H1 (cell line): Measurements from ENCODE around the gene RNF13. TPM values are rescaled to one million over a fixed set of nuclear protein-coding genes. Genes with fewer than 3 reads are reported as not detected.

Experiments used
- CTCF ChIA-PET: fragments of 300-600 bp; sonication (Branson Sonifier 250); formaldehyde crosslinking; loops from one replicate; lab custom pipeline; 2021; ENCODE audit not compliant: partially characterized antibody; lab: Charles Lee
- POLR2A ChIA-PET: fragments of 300-600 bp; sonication (Branson Sonifier 250); formaldehyde crosslinking; loops from one replicate; lab custom pipeline; 2021; ENCODE audit warnings: inconsistent platforms; ENCODE audit not compliant: partially characterized antibody; lab: Charles Lee
- DNase-seq, 2 experiments: peaks; one replicate each; pipeline versions ENCODE4 v3.0.0 to v3.0.0-alpha.2; 2010 to 2022; ENCODE audit warnings: low spot score in 2 of 2, low read depth in 1 of 2, mixed read lengths in 1 of 2
- FAIRE-seq: peaks from 2 replicates; lab custom pipeline; 2011; peaks lifted over from hg19 to GRCh38; lab: Jason Lieb, UNC
- H2AFZ ChIP-seq: 2 replicates; pipeline ENCODE4 v1.8.1; 2012; ENCODE audit warnings: low read length, inconsistent platforms
- H2AK5ac ChIP-seq: 2 replicates; pipeline ENCODE4 v1.6.1; 2013; ENCODE audit warnings: low read depth, low read length
- H2BK120ac ChIP-seq: replicated peaks from 2 replicates; pipeline ENCODE3; 2013; ENCODE audit warnings: low read depth, low read length, inconsistent platforms
- H2BK12ac ChIP-seq: 2 replicates; pipeline ENCODE4 v1.6.1; 2013; ENCODE audit warnings: low read depth, low read length
- H2BK15ac ChIP-seq: 2 replicates; pipeline ENCODE4 v1.6.1; 2013; ENCODE audit warnings: low read length
- H2BK20ac ChIP-seq: 2 replicates; pipeline ENCODE4 v1.6.1; 2013; ENCODE audit warnings: low read length
- H2BK5ac ChIP-seq: 2 replicates; pipeline ENCODE4 v1.6.1; 2013; ENCODE audit warnings: low read depth, low read length
- H3K14ac ChIP-seq: 2 replicates; pipeline ENCODE4 v1.6.1; 2013; ENCODE audit warnings: inconsistent platforms; ENCODE audit not compliant: insufficient read length
- H3K18ac ChIP-seq: 2 replicates; pipeline ENCODE4 v1.6.1; 2013; ENCODE audit warnings: low read length; ENCODE audit errors: extremely low read depth
- H3K23ac ChIP-seq: 2 replicates; pipeline ENCODE4 v1.6.1; 2013; ENCODE audit warnings: inconsistent platforms; ENCODE audit not compliant: insufficient read length
- H3K23me2 ChIP-seq: 2 replicates; pipeline ENCODE4 v1.6.1; 2013; ENCODE audit warnings: low read depth, low read length
- H3K27ac ChIP-seq: 2 replicates; pipeline ENCODE4 v1.6.1; 2011; ENCODE audit warnings: low read depth, low read length, inconsistent platforms
- H3K27me3 ChIP-seq, 4 experiments: replicated peaks in 1 of 4; 1 replicate in 1 of 4; 2 replicates in 3 of 4; pipeline versions ENCODE4 v1.6.1 to v1.8.1; 2011 to 2013; ENCODE audit warnings: low read length in 3 of 4, mild to moderate bottlenecking in 3 of 4, inconsistent platforms in 2 of 4, mixed read lengths in 2 of 4, moderate library complexity in 1 of 4; ENCODE audit not compliant: control insufficient read depth in 3 of 4, insufficient read depth in 3 of 4; ENCODE audit errors: extremely low read depth in 1 of 4
- H3K36me3 ChIP-seq, 4 experiments: 2 replicates each; pipeline versions ENCODE4 v1.6.1 to v1.8.1; 2011 to 2013; ENCODE audit warnings: mild to moderate bottlenecking in 4 of 4, low read length in 3 of 4, moderate library complexity in 2 of 4, control low read depth in 1 of 4, inconsistent platforms in 1 of 4; ENCODE audit not compliant: insufficient read depth in 4 of 4, control insufficient read depth in 2 of 4
- H3K4ac ChIP-seq: replicated peaks from 2 replicates; pipeline ENCODE3; 2013; ENCODE audit warnings: low read length, low read depth, mixed read lengths, inconsistent platforms; ENCODE audit not compliant: insufficient read length
- H3K4me1 ChIP-seq, 4 experiments: replicated peaks in 1 of 4; 1 replicate in 1 of 4; 2 replicates in 3 of 4; pipeline versions ENCODE4 v1.6.1 to v1.8.1; 2011 to 2013; ENCODE audit warnings: low read length in 3 of 4, inconsistent platforms in 2 of 4, mixed read lengths in 1 of 4; ENCODE audit not compliant: insufficient read depth in 4 of 4, control insufficient read depth in 3 of 4
- H3K4me2 ChIP-seq, 2 experiments: 2 replicates each; pipeline versions ENCODE4 v1.6.1 to v1.8.1; 2011 to 2013; ENCODE audit warnings: low read depth in 2 of 2, low read length in 2 of 2, control low read depth in 1 of 2, inconsistent platforms in 1 of 2, mild to moderate bottlenecking in 1 of 2; ENCODE audit not compliant: insufficient read depth in 1 of 2
- H3K4me3 ChIP-seq, 4 experiments: fragments of 200-600, 300-600 bp in 1 of 4; sonication (generic), shearing (Covaris generic), sonication (Bioruptor Twin) in 1 of 4; 2 replicates each; pipeline versions ENCODE4 v1.5.1 to v1.8.1; 2011 to 2016; ENCODE audit warnings: low read length in 4 of 4, low read depth in 3 of 4, control low read depth in 2 of 4, inconsistent platforms in 2 of 4, mild to moderate bottlenecking in 2 of 4, mixed read lengths in 1 of 4, moderate library complexity in 1 of 4; ENCODE audit not compliant: insufficient read depth in 2 of 4; ENCODE audit errors: extremely low read depth in 1 of 4
- H3K56ac ChIP-seq: replicated peaks from 2 replicates; pipeline ENCODE3; 2013; ENCODE audit warnings: low read depth, mild to moderate bottlenecking, mixed read lengths, low read length, inconsistent platforms; ENCODE audit not compliant: insufficient read length
- H3K79me1 ChIP-seq: 2 replicates; pipeline ENCODE4 v1.6.1; 2013; ENCODE audit warnings: low read depth, low read length, control low read depth
- H3K79me2 ChIP-seq, 2 experiments: 2 replicates each; pipeline versions ENCODE4 v1.6.1 to v1.8.1; 2012 to 2013; ENCODE audit warnings: low read length in 2 of 2, mild to moderate bottlenecking in 2 of 2, inconsistent platforms in 1 of 2; ENCODE audit not compliant: insufficient read depth in 2 of 2, control insufficient read depth in 1 of 2
- H3K9ac ChIP-seq, 4 experiments: replicated peaks in 1 of 4; 1 replicate in 1 of 4; 2 replicates in 3 of 4; pipeline versions ENCODE4 v1.6.1 to v1.8.1; 2011 to 2013; ENCODE audit warnings: low read depth in 3 of 4, low read length in 3 of 4, control low read depth in 2 of 4, mild to moderate bottlenecking in 2 of 4, moderate library complexity in 2 of 4, inconsistent platforms in 1 of 4; ENCODE audit errors: extremely low read depth in 1 of 4
- H3K9me3 ChIP-seq, 2 experiments: 2 replicates each; pipeline versions ENCODE4 v1.6.1 to v1.8.1; 2012 to 2013; ENCODE audit warnings: mild to moderate bottlenecking in 2 of 2, moderate library complexity in 2 of 2, control low read depth in 1 of 2, inconsistent platforms in 1 of 2, low read depth in 1 of 2, low read length in 1 of 2, mixed read lengths in 1 of 2; ENCODE audit not compliant: insufficient read depth in 2 of 2
- H4K20me1 ChIP-seq, 2 experiments: replicated peaks in 1 of 2; 2 replicates each; pipeline versions ENCODE3 to v1.8.1; 2011 to 2013; ENCODE audit warnings: inconsistent platforms in 2 of 2, low read length in 2 of 2, mild to moderate bottlenecking in 1 of 2; ENCODE audit not compliant: insufficient read depth in 2 of 2, control insufficient read depth in 1 of 2
- H4K5ac ChIP-seq: 2 replicates; pipeline ENCODE4 v1.6.1; 2013; ENCODE audit warnings: low read length, low read depth, mixed read lengths, inconsistent platforms; ENCODE audit not compliant: insufficient read length
- H4K8ac ChIP-seq: 2 replicates; pipeline ENCODE4 v1.8.0; 2013; ENCODE audit warnings: mild to moderate bottlenecking, moderate library complexity, low read length, inconsistent platforms; ENCODE audit not compliant: insufficient read depth; ENCODE audit errors: extremely low read depth
- H4K91ac ChIP-seq: replicated peaks from 2 replicates; pipeline ENCODE3; 2013; ENCODE audit warnings: low read length, mixed read lengths, inconsistent platforms; ENCODE audit not compliant: insufficient read length
- RBBP5 ChIP-seq: IDR thresholded peaks from 2 replicates; pipeline ENCODE4 v1.7.1; 2012; ENCODE audit warnings: low read depth, mild to moderate bottlenecking, inconsistent platforms, low read length, moderate library complexity, borderline replicate concordance
- WGBS, 2 experiments: shearing (Covaris generic) in 1 of 2; methylation state at CpG; one replicate each; pipeline versions ENCODE4 v1.1.6 to v1.1.7; 2013 to 2015; ENCODE audit warnings: low lambda C conversion rate in 2 of 2, mixed read lengths in 2 of 2, inconsistent platforms in 1 of 2, low coverage in 1 of 2, missing lambda C conversion rate in 1 of 2; ENCODE audit not compliant: insufficient replicate concordance in 2 of 2, insufficient coverage in 1 of 2, insufficient read length in 1 of 2; ENCODE audit errors: extremely low coverage in 1 of 2, missing lambda C conversion rate in 1 of 2; 5-methylcytosine and 5-hydroxymethylcytosine counted together
- polyA plus RNA-seq, 7 experiments: library from polyadenylated mRNA; depleted of rRNA in 3 of 7; stranded (reverse) in 5 of 7; unstranded in 2 of 7; fragments of >200 nt in 5 of 7; fragments of 200-250 nt in 2 of 7; gene quantifications; 1 replicate in 5 of 7; 2 replicates in 1 of 7; 4 replicates in 1 of 7; pipeline versions ENCODE4 v1.2.1 to v1.2.3, GENCODE V29; 2011 to 2013; ENCODE audit warnings: missing spikeins in 2 of 7, mixed read lengths in 2 of 7
- total RNA-seq: library from RNA; stranded (reverse); fragmentation: NEBNext Ultra II Directional; extraction: Animal tissue kit (Norgen Biotek cat#: 25700); gene quantifications from 2 replicates; pipeline ENCODE4 v1.2.1, GENCODE V29; 2021

RNF13 gene
- total and polyA plus RNA-seq, 2 of the 8 experiments (the other 6 are each of a cell fraction or from before 2014, with no cell fraction given) = 19.4 to 35.4 TPM

DNA sequence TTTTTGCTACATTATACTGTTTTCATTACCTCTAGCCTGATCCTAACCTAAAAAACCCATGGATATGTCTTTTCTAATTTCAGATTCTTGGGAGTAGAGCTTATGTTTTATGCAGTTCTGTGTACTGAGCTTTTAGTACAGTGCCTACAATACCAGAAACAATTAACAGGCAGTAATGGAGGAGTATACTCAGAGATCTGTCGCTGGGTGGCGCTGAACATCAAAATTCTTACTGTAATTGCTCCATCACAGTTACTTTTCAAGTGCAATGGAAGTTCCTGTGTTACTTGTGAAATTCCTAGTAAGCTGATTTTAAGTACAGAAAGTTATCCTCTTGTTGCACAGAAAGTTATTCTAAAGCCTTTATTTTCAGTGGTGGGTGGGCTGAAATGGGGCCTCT is 66.9 kb downstream of the RNF13 start:
- no peak overlapping the region for H4K5ac ChIP-seq
- H3K79me1 ChIP-seq = no peaks in the 10 kb centered on the region
- no peaks in the 10 kb centered on the region for H3K9me3 ChIP-seq
- no peak overlapping the region for H4K91ac ChIP-seq
- no peak overlapping the region for H3K4me3 ChIP-seq
- no peak overlapping the region for H2BK20ac ChIP-seq
- no peaks in the 10 kb centered on the region for H3K4me1 ChIP-seq
- no peak overlapping the region for H3K4ac ChIP-seq
- peak in 1 of 2 experiments; percentile 64 for DNase-seq
- H3K56ac ChIP-seq = no peak overlapping the region
- peak; percentile 66 for FAIRE-seq
- H2BK5ac ChIP-seq = no peak overlapping the region
- no peak overlapping the region for H2BK120ac ChIP-seq
- no peaks in the 10 kb centered on the region; the same call in 1 of the 2 replicates for H3K23me2 ChIP-seq
- no peak overlapping the region for H2BK15ac ChIP-seq
- no peak overlapping the region for H3K18ac ChIP-seq
- CTCF ChIA-PET = interaction anchor here (0.6 to 3.0 kb wide), 47 partner anchors 8 to 765 kb away, joined by 3 to 33 read pairs (median 4); no protein-coding TSS in a partner anchor
- H3K23ac ChIP-seq = no peak overlapping the region
- WGBS, 2 experiments = 3% methylated on average over 2 of the region's 2 CpGs; no CpG with 5 or more reads in 1 of the 2 experiments
- no peak overlapping the region for H4K8ac ChIP-seq
- no peaks in the 10 kb centered on the region for H3K79me2 ChIP-seq
- H4K20me1 ChIP-seq = no peaks in the 10 kb centered on the region
- H2BK12ac ChIP-seq = no peak overlapping the region
- H3K14ac ChIP-seq = no peak overlapping the region
- H3K27ac ChIP-seq = no peak overlapping the region
- H2AFZ ChIP-seq = no peak overlapping the region
- no peak overlapping the region for H2AK5ac ChIP-seq
- H3K36me3 ChIP-seq = no peaks in the 10 kb centered on the region
- no peak overlapping the region for H3K9ac ChIP-seq
- no peak overlapping the region for H3K4me2 ChIP-seq
- H3K27me3 ChIP-seq = no peaks in the 10 kb centered on the region
- POLR2A ChIA-PET = interaction anchor here (0.8 kb wide), 1 partner anchor 10 kb away, joined by 3 read pairs; no protein-coding TSS in a partner anchor
- TF ChIP-seq RBBP5 = no peak
